ENCODE results near the gene FOXL3.

- TF ChIP-seq CTCF (IDR thresholded peaks at IDR 0.05; ENCODE audit: borderline replicate concordance, extremely low read depth, low read length, poor library complexity, severe bottlenecking) = no peak
- no peak for TF ChIP-seq EZH2 (IDR thresholded peaks at IDR 0.05; ENCODE audit: borderline replicate concordance, low read depth, low read length, severe bottlenecking)
Observed at GRCh38 chr7:256461-256940, 33.5 kb upstream of the FOXL3 start.
